Midbrain (tissue), 1 donor: ENCODE results near the gene GNAQ.
"Not testable (repeated sequence)": the region's sequence is repeated elsewhere in the genome, so short reads cannot be mapped to it uniquely, and the experiment has no call there.

Experiments
- DNase-seq: peaks from one replicate; lab custom pipeline; 2025; lab: John Stamatoyannopoulos, UW

Gene GNAQ

GRCh38 chr9:78031444-78031892 is at the start of gene GNAQ:
Gene GNAQ, minus strand, starts transcription at chr9:78031811. Its CDS starts 576 bp downstream, at chr9:78031235.
- no peak for DNase-seq

GRCh38 chr9:78074385-78075291 is 43.0 kb upstream of the GNAQ start:
- DNase-seq, result no peak

- no peak for DNase-seq
Observed at GRCh38 chr9:78073722-78074121, 42.1 kb upstream of the GNAQ start.

GRCh38 chr9:78072586-78073199 is 41.1 kb upstream of the GNAQ start:
- no peak for DNase-seq

GRCh38 chr9:78070521-78070920 is 38.9 kb upstream of the GNAQ start:
- DNase-seq, result no peak

GRCh38 chr9:78064075-78064474 is 32.5 kb upstream of the GNAQ start:
- peak; percentile 67 for DNase-seq

GRCh38 chr9:78062710-78063109 is 31.1 kb upstream of the GNAQ start:
- no peak for DNase-seq

- not testable (repeated sequence) for DNase-seq
Observed at GRCh38 chr9:78054218-78054617, 22.6 kb upstream of the GNAQ start.

GRCh38 chr9:78053627-78054026 is 22.0 kb upstream of the GNAQ start:
- DNase-seq, result no peak

- no peak for DNase-seq
Observed at GRCh38 chr9:78050421-78050820, 18.8 kb upstream of the GNAQ start.

GRCh38 chr9:78049484-78049883 is 17.9 kb upstream of the GNAQ start:
- DNase-seq, result no peak

GRCh38 chr9:78047106-78047505 is 15.5 kb upstream of the GNAQ start:
- no peak for DNase-seq

- DNase-seq, result no peak
Observed at GRCh38 chr9:78046112-78046511, 14.5 kb upstream of the GNAQ start.

- DNase-seq, result no peak
Observed at GRCh38 chr9:78044886-78045285, 13.3 kb upstream of the GNAQ start.

- no peak for DNase-seq
Observed at GRCh38 chr9:78044189-78044588, 12.6 kb upstream of the GNAQ start.

- DNase-seq, result peak; percentile 20
Observed at GRCh38 chr9:78041971-78042370, 10.4 kb upstream of the GNAQ start.

- DNase-seq, result no peak
Observed at GRCh38 chr9:78040726-78041125, 9.1 kb upstream of the GNAQ start.

GRCh38 chr9:78038620-78039300 is 7.1 kb upstream of the GNAQ start:
- no peak for DNase-seq

- DNase-seq, result peak; percentile 87
Observed at GRCh38 chr9:78035383-78035993, 3.9 kb upstream of the GNAQ start.

- DNase-seq, result no peak
Observed at GRCh38 chr9:78033870-78034269, 2.3 kb upstream of the GNAQ start.

GRCh38 chr9:78032730-78033457 is 1.3 kb upstream of the GNAQ start:
- DNase-seq, result no peak
